ENCODE results near the gene MCHR2. TPM values are rescaled to one million over a fixed set of nuclear protein-coding genes. Genes with fewer than 3 reads are reported as not detected.

MCHR2 gene
- total RNA-seq, 1 donor: not detected

- Histone ChIP-seq H2AFZ (ENCODE audit: low read length) (no peak overlapping the region), H3K4me3 (ENCODE audit: insufficient read depth, low read length) (no peak overlapping the region), H4K20me1 (ENCODE audit: insufficient read depth, low read length) (no peaks in the 10 kb centered on the region), H3K36me3 (ENCODE audit: insufficient read depth, low read length) (no peaks in the 10 kb centered on the region), H3K27ac (ENCODE audit: low read depth, low read length) (no peak overlapping the region), H3K79me2 (ENCODE audit: insufficient read depth, low read length) (no peaks in the 10 kb centered on the region), H3K4me2 (ENCODE audit: insufficient read depth, low read length) (no peak overlapping the region), H3K27me3 (ENCODE audit: insufficient read depth, low read length) (peaks cover 42% of the 10 kb centered on the region), H3K4me1 (ENCODE audit: insufficient read depth, low read length) (no peaks in the 10 kb centered on the region), H3K9me3 (ENCODE audit: low read depth, low read length) (no peaks in the 10 kb centered on the region)
- no peak for DNase-seq (ENCODE audit: insufficient read length, low spot score, missing footprints)
- TF ChIP-seq CTCF (IDR thresholded peaks at IDR 0.05; ENCODE audit: extremely low read depth, low read depth, low read length): no peak
These were observed 1.9 kb upstream of the MCHR2 start for GRCh38 chr6:99995916-99996315.

DNA sequence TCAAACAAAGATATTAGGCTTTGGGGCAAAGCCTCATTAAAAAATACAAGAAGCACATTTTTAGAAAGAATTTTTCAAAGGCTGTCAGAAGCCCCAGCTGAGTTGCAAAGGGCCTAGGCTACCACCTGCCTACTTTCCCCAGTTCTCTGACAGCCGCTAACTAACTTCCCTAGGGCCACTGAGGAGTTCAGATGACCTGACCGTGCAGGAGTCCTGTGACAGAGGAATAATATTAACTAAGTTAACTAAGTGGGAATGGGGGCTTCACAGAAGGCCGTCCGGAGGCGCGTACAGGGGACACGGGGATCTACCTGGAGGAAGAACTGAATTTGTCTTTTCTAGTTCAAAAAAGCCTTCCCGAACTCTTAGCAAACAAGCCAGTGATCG lies 884 bp downstream of the MCHR2 start:
- Histone ChIP-seq H3K36me3 (ENCODE audit: insufficient read depth, low read length) (no peaks in the 10 kb centered on the region), H3K4me1 (ENCODE audit: insufficient read depth, low read length) (no peaks in the 10 kb centered on the region), H3K4me3 (ENCODE audit: insufficient read depth, low read length) (no peak overlapping the region), H4K20me1 (ENCODE audit: insufficient read depth, low read length) (no peaks in the 10 kb centered on the region), H3K4me2 (ENCODE audit: insufficient read depth, low read length) (no peak overlapping the region), H3K27me3 (ENCODE audit: insufficient read depth, low read length) (peaks cover 38% of the 10 kb centered on the region), H3K9me3 (ENCODE audit: low read depth, low read length) (no peaks in the 10 kb centered on the region), H2AFZ (ENCODE audit: low read length) (no peak overlapping the region), H3K79me2 (ENCODE audit: insufficient read depth, low read length) (no peaks in the 10 kb centered on the region), H3K27ac (ENCODE audit: low read depth, low read length) (no peak overlapping the region)
- TF ChIP-seq CTCF (IDR thresholded peaks at IDR 0.05; ENCODE audit: extremely low read depth, low read depth, low read length): no peak
- no peak for DNase-seq (ENCODE audit: insufficient read length, low spot score, missing footprints)

DNA sequence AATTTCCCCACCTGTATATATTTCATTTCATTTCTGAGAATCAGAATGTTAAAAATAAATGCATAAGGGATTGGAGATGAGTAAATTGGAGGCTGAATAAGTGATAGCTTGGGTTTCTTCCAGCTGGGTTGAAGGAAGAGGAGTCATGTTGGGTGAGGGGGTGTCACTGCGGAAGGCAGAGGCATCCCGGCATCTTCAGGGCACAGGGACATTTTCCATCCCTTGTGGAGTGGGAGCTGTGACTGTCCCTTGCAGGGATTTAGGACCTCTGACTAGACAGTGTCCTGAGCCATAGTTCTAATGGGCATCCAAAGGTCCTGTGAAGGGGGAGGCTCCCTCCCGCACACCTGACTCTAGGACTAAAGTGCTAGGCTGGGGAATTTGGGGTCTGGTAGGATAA lies 2.1 kb downstream of the MCHR2 start:
- Histone ChIP-seq H3K27ac (ENCODE audit: low read depth, low read length) (no peak overlapping the region), H3K9me3 (ENCODE audit: low read depth, low read length) (no peaks in the 10 kb centered on the region), H3K4me2 (ENCODE audit: insufficient read depth, low read length) (no peak overlapping the region), H2AFZ (ENCODE audit: low read length) (no peak overlapping the region), H3K4me3 (ENCODE audit: insufficient read depth, low read length) (no peak overlapping the region), H3K36me3 (ENCODE audit: insufficient read depth, low read length) (no peaks in the 10 kb centered on the region), H3K79me2 (ENCODE audit: insufficient read depth, low read length) (no peaks in the 10 kb centered on the region), H3K4me1 (ENCODE audit: insufficient read depth, low read length) (no peaks in the 10 kb centered on the region), H3K27me3 (ENCODE audit: insufficient read depth, low read length) (peaks cover 38% of the 10 kb centered on the region), H4K20me1 (ENCODE audit: insufficient read depth, low read length) (no peaks in the 10 kb centered on the region)
- no peak for DNase-seq (ENCODE audit: insufficient read length, low spot score, missing footprints)
- TF ChIP-seq CTCF (IDR thresholded peaks at IDR 0.05; ENCODE audit: extremely low read depth, low read depth, low read length): no peak

GRCh38 chr6:99980741-99981140 lies 13.3 kb downstream of the MCHR2 start:
- H3K4me3 ChIP-seq (ENCODE audit: insufficient read depth, low read length): no peak overlapping the region
- no peaks in the 10 kb centered on the region for H4K20me1 ChIP-seq (ENCODE audit: insufficient read depth, low read length)
- no peaks in the 10 kb centered on the region for H3K4me1 ChIP-seq (ENCODE audit: insufficient read depth, low read length)
- H3K79me2 ChIP-seq (ENCODE audit: insufficient read depth, low read length): no peaks in the 10 kb centered on the region
- no peaks in the 10 kb centered on the region for H3K9me3 ChIP-seq (ENCODE audit: low read depth, low read length)
- H3K27me3 ChIP-seq (ENCODE audit: insufficient read depth, low read length): no peaks in the 10 kb centered on the region
- no peak overlapping the region for H3K27ac ChIP-seq (ENCODE audit: low read depth, low read length)
- no peak for TF ChIP-seq CTCF (IDR thresholded peaks at IDR 0.05; ENCODE audit: extremely low read depth, low read depth, low read length)
- no peaks in the 10 kb centered on the region for H3K36me3 ChIP-seq (ENCODE audit: insufficient read depth, low read length)
- no peak for DNase-seq (ENCODE audit: insufficient read length, low spot score, missing footprints)
- H2AFZ ChIP-seq (ENCODE audit: low read length): no peak overlapping the region
- no peak overlapping the region for H3K4me2 ChIP-seq (ENCODE audit: insufficient read depth, low read length)

All from osteoblast (primary cell).